ENCODE measurements around the gene COL5A2. TPM values are rescaled to one million over a fixed set of nuclear protein-coding genes. Genes with fewer than 3 reads are reported as not detected.
A peak's percentile ranks its signal among the peaks of the same experiment; 100 is the strongest.

Gene COL5A2
- total and polyA plus RNA-seq, 8 donors, result 1.9 to 43.3 (median 3.3) TPM

GRCh38 chr2:189050165-189050712 lies 129.3 kb downstream of the COL5A2 start:
- H3K9me3 ChIP-seq, result no peaks in the 10 kb centered on the region
- TF ChIP-seq, protein P1, sequence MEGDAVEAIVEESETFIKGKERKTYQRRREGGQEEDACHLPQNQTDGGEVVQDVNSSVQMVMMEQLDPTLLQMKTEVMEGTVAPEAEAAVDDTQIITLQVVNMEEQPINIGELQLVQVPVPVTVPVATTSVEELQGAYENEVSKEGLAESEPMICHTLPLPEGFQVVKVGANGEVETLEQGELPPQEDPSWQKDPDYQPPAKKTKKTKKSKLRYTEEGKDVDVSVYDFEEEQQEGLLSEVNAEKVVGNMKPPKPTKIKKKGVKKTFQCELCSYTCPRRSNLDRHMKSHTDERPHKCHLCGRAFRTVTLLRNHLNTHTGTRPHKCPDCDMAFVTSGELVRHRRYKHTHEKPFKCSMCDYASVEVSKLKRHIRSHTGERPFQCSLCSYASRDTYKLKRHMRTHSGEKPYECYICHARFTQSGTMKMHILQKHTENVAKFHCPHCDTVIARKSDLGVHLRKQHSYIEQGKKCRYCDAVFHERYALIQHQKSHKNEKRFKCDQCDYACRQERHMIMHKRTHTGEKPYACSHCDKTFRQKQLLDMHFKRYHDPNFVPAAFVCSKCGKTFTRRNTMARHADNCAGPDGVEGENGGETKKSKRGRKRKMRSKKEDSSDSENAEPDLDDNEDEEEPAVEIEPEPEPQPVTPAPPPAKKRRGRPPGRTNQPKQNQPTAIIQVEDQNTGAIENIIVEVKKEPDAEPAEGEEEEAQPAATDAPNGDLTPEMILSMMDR (IDR thresholded peaks at IDR 0.05), result no peak
- H3K4me1 ChIP-seq, result peaks cover 0 to 2% (median 0%) of the 10 kb centered on the region in 3 donors
- H3K27me3 ChIP-seq, result no peaks in the 10 kb centered on the region
- ATAC-seq (peak in 1 of 4 donors; percentile 39), DNase-seq (no peak), FAIRE-seq (no peak)
- 13 to 15% methylated on average over 7 of the region's 7 CpGs for WGBS, 2 donors
- H3K4me3 ChIP-seq, result no peak overlapping the region
- H3K27ac ChIP-seq, result no peak overlapping the region
- intact Hi-C loops (cut with DNase I), result no loop called here
- no peaks in the 10 kb centered on the region for H3K36me3 ChIP-seq

DNA sequence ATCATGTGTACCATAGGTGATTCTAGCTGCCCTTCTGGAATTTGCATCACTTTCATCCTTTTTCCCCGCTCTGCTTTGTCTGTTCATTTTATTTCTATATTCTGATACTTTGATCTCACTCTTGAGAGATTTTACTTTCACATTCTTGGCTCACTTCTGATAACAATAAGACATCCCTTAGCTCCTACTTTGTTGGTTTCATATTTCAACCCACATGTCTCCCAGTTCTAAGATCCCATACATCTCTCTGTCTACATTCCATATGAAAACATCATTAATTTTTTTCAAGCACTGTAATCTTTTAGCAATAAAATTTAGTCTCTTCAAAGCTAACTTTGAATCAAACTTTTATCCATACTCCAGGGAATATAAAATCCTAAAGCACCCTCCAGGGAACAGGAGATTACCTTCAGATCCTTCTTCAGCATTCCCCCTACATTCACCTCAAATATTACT lies 129.8 kb downstream of the COL5A2 start:
- H3K27me3 ChIP-seq, result no peaks in the 10 kb centered on the region
- TF ChIP-seq, protein P1 (IDR thresholded peaks at IDR 0.05), result no peak
- no peak overlapping the region for H3K27ac ChIP-seq
- ATAC-seq, result no peak
- H3K4me3 ChIP-seq, result no peak overlapping the region
- H3K36me3 ChIP-seq, result no peaks in the 10 kb centered on the region
- intact Hi-C loops (cut with DNase I), result no loop called here
- 94 to 97% methylated on average over 1 of the region's 1 CpG for WGBS, 2 donors
- DNase-seq, result no peak
- no peaks in the 10 kb centered on the region for H3K9me3 ChIP-seq
- peaks cover 0 to 2% (median 0%) of the 10 kb centered on the region in 3 donors for H3K4me1 ChIP-seq
- FAIRE-seq, result no peak

DNA sequence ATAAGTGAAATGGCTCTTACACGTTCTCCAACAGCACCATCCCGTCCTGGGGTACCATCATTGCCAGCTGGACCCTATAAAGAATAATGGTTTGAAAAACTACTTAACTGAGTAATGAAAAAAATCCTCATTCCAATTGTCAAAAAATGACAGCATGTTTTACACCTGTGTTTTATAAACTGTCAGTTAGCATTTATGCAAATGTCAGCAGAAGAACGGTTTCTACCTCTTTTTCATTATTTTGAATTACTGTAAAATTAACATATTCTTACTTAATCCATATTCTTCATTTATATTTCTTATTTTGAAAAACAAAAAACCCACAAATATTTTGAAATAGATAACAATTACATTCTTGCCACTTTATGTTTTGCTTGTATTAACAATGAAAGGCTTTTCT lies 131.4 kb downstream of the COL5A2 start:
- intact Hi-C loops (cut with DNase I), result no loop called here
- FAIRE-seq, result peak; percentile 56

DNA sequence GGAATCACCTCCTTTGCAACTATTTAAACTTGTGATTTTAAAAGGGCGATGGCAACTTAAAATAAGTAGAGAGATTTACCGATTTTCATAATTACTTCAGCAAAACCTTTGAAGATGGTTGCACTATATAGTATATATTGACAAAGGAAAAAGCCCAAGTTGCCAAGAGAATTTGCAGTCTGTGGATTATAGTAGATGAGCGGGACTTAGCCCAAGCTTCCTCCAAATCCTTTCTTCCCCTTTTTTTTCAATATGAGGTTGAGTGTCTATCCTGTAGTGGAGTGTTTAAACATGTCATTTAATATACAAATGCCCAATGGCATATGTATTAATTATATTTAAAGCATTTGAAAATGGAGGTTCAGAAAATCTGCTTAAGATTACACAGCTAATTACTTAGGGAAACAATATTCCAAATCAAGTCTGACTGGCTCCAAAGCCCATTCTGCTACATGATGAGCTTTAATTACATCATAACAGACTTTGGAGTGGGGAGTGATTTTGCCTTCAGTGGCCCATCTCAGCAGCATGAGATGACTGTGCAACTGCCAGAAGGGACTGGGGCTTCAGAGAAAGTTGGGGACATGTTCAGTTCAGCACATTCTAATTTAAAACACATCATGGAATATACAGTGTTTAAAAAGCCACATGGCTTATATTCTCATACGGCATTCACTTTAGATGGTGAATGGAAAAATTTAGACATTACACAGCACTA lies 132.2 kb downstream of the COL5A2 start:
- WGBS, 2 donors, result 94 to 95% methylated on average over 4 of the region's 4 CpGs
- intact Hi-C loops (cut with DNase I), result no loop called here
- no peak overlapping the region for H3K27ac ChIP-seq
- no peak for DNase-seq
- H3K36me3 ChIP-seq, result no peaks in the 10 kb centered on the region
- H3K4me1 ChIP-seq, result peaks cover 0 to 2% (median 0%) of the 10 kb centered on the region in 3 donors
- ATAC-seq, result no peak
- no peaks in the 10 kb centered on the region for H3K27me3 ChIP-seq
- H3K9me3 ChIP-seq, result no peaks in the 10 kb centered on the region
- no peak for FAIRE-seq
- TF ChIP-seq, protein P1 (IDR thresholded peaks at IDR 0.05), result no peak
- H3K4me3 ChIP-seq, result no peak overlapping the region

More for the DNA sequence above, 131.4 kb downstream of the COL5A2 start:
- H3K9me3 ChIP-seq, result no peaks in the 10 kb centered on the region
- DNase-seq, result no peak
- H3K36me3 ChIP-seq, result no peaks in the 10 kb centered on the region
- H3K27ac ChIP-seq, result no peak overlapping the region
- WGBS, 2 donors, result 92 to 97% methylated on average over 3 of the region's 3 CpGs
- H3K27me3 ChIP-seq, result no peaks in the 10 kb centered on the region
- ATAC-seq, result no peak
- TF ChIP-seq, protein P1 (IDR thresholded peaks at IDR 0.05), result no peak
- H3K4me1 ChIP-seq, result peaks cover 0 to 2% (median 0%) of the 10 kb centered on the region in 3 donors
- H3K4me3 ChIP-seq, result no peak overlapping the region

- WGBS, 2 donors, result 85 to 92% methylated on average over 2 of the region's 2 CpGs
- H3K9me3 ChIP-seq, result no peaks in the 10 kb centered on the region
- H3K36me3 ChIP-seq, result no peaks in the 10 kb centered on the region
- DNase-seq (no peak), ATAC-seq (no peak), FAIRE-seq (no peak)
- intact Hi-C loops (cut with DNase I), result no loop called here
- H3K27me3 ChIP-seq, result no peaks in the 10 kb centered on the region
- no peak overlapping the region for H3K4me3 ChIP-seq
- TF ChIP-seq, protein P1 (IDR thresholded peaks at IDR 0.05), result no peak
- H3K4me1 ChIP-seq, result peaks cover 0 to 2% (median 0%) of the 10 kb centered on the region in 3 donors
- no peak overlapping the region for H3K27ac ChIP-seq
Measured at GRCh38 chr2:189046320-189046719, 133.2 kb downstream of the COL5A2 start.

All from pancreas (tissue), 10 donors.